Left forelimb (tissue), 1 donor: ENCODE measurements around the gene WDR27.
"Not testable (repeated sequence)": the region's sequence is repeated elsewhere in the genome, so short reads cannot be mapped to it uniquely, and the experiment has no call there.

Experiments used
- DNase-seq: peaks from one replicate; pipeline ENCODE4 v3.0.0-alpha.2; 2018; ENCODE audit warnings: low spot score

Gene WDR27

GRCh38 chr6:169601129-169601528 lies 100.7 kb downstream of the WDR27 start:
- DNase-seq = not testable (repeated sequence)

DNA sequence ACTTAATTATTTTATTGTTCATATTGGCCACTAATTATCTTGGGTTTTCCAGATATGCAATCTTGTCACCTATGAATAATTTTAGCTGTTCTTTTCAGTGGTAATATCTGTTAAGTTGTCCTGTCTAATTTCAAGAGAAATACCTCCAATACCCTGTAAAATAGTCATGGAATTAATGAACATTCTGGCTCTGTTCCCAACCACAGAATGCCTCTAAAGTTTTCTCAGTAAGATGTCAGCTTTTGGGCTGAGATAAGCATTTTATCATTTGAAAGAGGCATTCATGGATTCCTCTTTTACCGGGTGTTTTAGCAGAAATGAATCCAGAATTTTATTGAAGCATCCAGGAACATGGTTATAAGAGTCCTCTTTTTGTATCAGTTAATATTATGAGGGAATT lies 109.3 kb downstream of the WDR27 start:
- DNase-seq = no peak

DNA sequence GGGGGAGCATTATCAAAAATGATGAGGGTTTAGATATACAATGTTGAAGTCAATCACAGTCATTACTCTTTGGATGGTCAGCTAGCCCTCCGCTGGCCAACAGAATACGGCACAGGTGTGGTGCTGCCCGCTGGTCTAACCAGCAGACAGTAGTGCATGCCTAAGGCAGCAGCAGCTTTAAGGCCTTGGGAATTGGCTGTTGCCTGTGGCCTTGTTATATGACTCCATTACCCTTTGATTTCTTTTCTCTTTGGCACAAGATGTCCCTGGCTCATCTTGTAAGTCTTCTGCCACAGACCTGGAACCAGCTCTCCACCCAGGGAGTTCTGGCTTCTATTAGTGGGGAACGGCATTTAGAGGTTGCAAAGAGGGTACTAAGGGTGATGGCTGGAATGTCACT lies 110.2 kb downstream of the WDR27 start:
- DNase-seq = no peak

DNA sequence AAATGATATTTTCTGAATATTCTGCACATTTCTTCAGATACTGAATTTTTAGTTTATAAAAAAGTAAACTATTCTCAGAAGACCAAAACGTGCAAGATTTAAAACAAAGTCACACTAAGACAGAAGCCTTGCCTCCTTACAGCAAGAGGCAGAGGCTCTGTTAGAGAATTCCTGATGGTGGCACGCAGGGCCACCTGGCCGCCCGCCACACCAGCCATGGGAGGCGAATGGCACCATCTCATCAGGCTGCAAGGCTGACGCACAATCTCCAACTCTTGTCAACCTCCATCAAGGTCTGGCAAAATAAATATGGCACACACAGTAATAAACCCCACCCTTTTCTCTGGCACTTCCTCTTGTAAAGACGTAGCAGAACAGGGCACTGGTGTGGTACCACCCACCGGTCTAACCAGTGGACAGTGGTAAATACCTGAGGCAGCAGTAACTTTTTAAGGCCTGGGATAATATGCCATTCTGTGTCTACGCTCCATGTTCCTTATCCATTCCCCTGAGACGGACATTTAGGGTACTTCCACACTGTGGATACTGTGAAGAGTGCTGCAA lies 111.4 kb downstream of the WDR27 start:
- no peak for DNase-seq

DNA sequence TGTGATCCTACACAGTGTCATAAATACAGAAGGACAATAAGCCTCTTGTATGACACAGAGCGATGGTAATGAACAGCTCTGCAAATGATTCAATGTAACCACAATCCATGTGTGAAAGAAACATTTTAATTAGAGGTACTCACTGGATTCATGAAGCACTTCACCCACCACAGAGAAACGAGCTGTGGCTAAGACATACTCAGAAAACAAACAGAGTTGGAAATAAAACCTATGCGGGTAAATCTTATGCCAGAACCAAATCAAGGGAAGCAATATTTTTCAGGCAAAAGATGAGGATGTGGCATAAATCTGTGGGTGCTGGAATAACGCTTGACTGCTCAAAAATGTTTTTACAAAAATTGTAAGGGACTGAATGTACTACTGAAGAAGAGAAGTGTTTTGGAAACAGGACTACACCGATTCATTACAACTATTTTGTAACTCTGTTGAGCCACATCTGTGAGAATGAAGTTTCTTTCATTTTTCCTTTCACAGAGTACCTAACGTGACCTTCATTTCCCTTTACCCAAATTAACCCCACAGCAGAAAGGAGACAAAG lies 112.1 kb downstream of the WDR27 start:
- no peak for DNase-seq

- DNase-seq = no peak
Measured at GRCh38 chr6:169589293-169589692, 112.5 kb downstream of the WDR27 start.

- no peak for DNase-seq
Measured at GRCh38 chr6:169587975-169588374, 113.9 kb downstream of the WDR27 start.

GRCh38 chr6:169583886-169584541 lies 117.8 kb downstream of the WDR27 start:
- no peak for DNase-seq

DNA sequence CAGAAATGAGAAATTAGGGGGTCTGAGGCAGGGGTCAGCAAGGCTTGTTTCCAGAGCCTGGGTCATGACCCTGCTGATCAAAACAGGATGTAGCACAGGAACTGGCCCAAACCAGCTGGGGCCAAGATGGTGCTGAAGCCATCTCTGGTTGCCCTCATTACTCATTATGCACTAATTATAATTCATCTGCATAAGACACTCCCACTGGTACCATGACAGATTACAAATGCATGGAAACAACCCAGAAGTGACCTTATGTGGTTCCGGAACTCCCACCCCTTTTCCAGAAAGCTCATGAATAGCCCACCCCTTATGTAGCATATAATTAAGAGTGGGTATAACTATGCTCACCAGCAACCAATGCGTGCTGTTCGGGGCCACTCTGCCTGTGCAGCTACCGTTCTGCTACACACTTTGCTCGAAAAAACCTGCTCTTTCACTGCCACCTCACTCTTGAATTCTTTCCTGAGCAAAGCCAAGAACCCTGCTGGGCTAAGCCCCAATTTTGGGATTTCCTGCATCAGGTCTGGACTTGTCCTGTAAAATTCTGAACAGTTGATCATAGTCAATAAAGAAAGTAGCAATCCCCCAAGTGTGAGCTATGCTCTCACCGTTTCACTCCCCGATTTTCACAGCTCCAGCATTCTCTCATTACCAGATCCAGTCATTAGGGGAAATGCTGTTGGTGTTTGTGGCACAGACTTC lies 122.3 kb downstream of the WDR27 start:
- DNase-seq = no peak

DNA sequence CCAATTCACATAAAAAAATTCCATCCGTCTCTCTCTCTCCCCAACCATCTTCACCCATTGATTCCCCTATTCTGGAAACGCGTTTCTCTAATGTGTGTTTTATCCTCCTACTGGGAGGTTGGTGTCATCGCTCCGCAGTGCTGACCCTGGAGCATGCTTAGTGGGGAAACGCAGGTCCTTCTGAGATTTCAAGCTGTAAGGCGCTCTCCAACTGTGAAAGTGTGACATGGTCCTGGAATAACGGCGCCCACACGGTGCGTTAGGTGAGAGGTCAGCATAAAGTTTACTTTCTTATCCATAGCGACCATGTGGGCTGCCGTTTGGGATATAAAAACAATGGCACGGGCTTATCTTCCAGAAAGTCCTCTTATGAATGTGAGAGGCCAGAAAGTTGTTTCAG lies 123.9 kb downstream of the WDR27 start:
- no peak for DNase-seq

- DNase-seq = no peak
Measured at GRCh38 chr6:169577236-169577635, 124.6 kb downstream of the WDR27 start.

DNA sequence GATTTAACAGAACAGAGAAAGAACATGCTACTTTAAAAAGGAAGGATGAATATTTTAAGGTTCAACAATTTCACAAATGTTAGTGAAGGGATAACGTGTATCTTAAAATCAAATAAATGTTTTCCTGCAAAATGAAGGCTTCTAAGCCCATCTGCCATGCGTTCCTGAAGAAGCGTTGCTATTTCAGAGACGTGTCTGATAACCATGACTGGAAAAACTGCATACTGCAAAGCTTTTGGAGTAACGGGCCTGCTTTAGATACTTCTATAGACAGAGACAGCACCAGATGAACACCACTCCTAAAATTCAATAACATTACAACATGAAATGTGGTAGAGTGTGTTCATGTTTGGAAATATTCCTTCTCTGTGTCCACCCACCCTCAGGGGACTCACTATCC lies 126.0 kb downstream of the WDR27 start:
- DNase-seq = no peak

DNA sequence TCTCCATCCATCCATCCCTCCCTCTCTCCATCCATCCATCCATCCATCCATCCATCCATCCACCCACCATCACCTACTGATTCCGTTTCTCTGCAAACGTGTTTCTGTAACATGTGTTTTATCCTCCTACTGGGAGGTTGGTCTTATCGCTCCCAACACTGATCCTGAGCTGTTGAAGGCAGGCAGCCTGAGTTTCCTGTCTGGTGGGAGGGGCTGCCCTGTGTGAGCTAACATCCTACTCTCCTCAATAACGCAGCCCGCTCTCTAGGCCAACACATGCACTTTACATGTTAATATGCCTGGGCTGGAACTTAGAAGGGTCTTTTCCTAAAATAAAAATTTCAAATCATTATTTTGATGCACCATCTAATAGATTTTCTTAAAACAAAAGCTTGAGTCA lies 126.5 kb downstream of the WDR27 start:
- DNase-seq = no peak

DNA sequence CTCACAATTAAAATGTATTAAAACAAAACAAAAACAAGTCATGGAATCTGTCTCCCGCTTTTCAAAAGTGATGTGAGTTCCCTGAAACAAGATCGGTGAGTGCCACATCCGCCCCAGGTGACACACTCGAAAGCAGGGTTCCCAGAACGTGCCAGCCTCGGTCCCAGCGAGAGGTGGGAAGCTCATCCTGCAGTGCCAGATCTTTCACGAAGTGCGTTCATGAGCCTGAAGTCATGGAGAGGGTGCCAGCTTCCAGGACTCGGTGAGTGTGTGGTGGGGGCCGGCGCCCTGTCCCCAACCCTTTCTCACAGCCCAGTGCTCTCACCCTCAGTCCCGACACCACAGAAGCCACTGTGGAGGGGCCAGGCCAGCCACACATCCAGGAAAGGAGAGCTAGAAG lies 127.4 kb downstream of the WDR27 start:
- no peak for DNase-seq

GRCh38 chr6:169573883-169574282 lies 127.9 kb downstream of the WDR27 start:
- no peak for DNase-seq

GRCh38 chr6:169571123-169571962 lies 130.5 kb downstream of the WDR27 start:
- DNase-seq = no peak

DNA sequence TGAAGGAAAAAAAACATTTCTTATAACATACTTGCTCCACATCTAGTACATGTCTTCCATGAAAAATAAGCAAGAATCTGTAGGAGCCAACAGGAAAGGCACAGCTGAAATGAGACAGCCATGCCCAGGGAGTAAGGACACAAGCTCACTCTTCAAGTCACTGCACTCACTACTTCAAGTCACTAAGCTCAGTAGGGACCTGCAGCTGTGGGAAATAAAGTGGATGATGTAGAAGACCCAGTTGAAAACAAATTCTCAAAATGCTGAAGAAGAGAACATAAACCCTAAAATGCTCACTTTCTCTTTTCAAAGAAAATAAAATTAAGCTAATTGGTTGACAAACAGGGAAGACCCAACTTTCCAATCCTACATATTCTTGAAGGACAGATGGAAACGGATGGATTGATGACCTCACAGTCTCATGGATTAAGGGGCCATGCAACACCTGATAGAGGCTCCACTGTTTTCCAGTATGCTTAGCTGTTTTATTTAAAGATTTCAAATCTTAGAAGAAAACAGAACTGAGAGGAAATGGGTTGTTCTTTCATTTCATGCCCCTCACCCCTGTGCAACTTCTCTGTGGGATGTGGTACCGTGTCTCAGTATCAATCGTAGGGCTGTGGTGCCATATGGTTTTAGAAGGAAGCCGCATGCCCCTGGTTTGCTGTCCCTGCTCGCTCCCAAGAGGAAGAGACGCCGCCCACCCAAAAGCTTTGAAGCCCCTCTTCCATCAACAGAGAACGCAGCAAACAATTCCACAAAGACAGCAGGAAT lies 133.3 kb downstream of the WDR27 start:
- DNase-seq = no peak

- DNase-seq = no peak
Measured at GRCh38 chr6:169567819-169568218, 134.0 kb downstream of the WDR27 start.

GRCh38 chr6:169566961-169567750 lies 134.7 kb downstream of the WDR27 start:
- no peak for DNase-seq

DNA sequence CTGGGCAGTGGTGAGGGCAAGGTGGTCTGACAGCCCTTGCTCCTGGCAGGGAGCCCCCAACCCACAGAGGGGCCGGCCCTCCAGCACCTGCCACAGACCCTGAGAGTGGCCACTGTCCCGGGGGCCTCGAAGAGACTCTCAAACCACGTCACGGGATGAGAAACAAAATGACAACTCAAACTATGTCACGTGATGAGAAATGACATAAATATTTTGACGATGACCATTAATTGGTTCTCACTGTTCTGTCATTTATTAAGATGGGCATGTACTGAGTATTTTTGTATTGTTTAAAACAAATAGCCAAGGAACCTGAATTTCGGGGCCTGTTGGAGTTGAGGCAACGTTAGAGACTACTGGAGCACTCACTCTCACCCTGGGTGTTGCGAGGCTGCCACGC lies 135.5 kb downstream of the WDR27 start:
- DNase-seq = no peak
